ENCODE measurements around the gene ARHGEF33.

Gene ARHGEF33

GRCh38 chr2:38937548-38937947 is 47.9 kb downstream of the ARHGEF33 start:
- no peak overlapping the region for H3K4me3 ChIP-seq (ENCODE audit: low read depth, low read length)
- no peak for TF ChIP-seq CTCF (IDR thresholded peaks at IDR 0.05; ENCODE audit: control insufficient read depth, extremely low read depth, insufficient read depth)
- DNase-seq (ENCODE audit: low read depth) = no peak

DNA sequence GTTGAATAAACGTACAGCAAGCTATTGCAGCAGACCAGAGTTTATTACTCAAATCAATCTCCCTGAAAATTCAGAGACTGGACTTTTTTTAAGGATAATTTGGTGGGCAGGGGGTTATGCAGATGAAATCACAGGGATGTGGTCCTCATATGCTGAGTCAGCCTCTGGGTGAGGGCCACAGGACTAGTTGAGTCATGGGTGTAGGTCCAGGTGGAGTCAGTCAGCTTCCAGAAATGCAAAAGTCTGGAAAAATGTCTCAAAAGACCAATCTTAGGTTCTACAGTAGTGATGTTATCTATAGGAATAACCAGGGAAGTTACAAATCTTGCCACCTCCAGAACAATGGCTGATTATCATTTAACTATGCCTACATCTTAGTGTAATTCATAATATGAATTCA is 51.1 kb downstream of the ARHGEF33 start:
- TF ChIP-seq CTCF (IDR thresholded peaks at IDR 0.05; ENCODE audit: control insufficient read depth, extremely low read depth, insufficient read depth) = no peak
- DNase-seq (ENCODE audit: low read depth) = no peak
- H3K4me3 ChIP-seq (ENCODE audit: low read depth, low read length) = no peak overlapping the region

GRCh38 chr2:38943784-38944183 is 54.1 kb downstream of the ARHGEF33 start:
- TF ChIP-seq CTCF (IDR thresholded peaks at IDR 0.05; ENCODE audit: control insufficient read depth, extremely low read depth, insufficient read depth) = no peak
- no peak overlapping the region for H3K4me3 ChIP-seq (ENCODE audit: low read depth, low read length)
- no peak for DNase-seq (ENCODE audit: low read depth)

GRCh38 chr2:38945372-38945771 is 55.7 kb downstream of the ARHGEF33 start:
- no peak for TF ChIP-seq CTCF (IDR thresholded peaks at IDR 0.05; ENCODE audit: control insufficient read depth, extremely low read depth, insufficient read depth)
- no peak overlapping the region for H3K4me3 ChIP-seq (ENCODE audit: low read depth, low read length)
- no peak for DNase-seq (ENCODE audit: low read depth)

DNA sequence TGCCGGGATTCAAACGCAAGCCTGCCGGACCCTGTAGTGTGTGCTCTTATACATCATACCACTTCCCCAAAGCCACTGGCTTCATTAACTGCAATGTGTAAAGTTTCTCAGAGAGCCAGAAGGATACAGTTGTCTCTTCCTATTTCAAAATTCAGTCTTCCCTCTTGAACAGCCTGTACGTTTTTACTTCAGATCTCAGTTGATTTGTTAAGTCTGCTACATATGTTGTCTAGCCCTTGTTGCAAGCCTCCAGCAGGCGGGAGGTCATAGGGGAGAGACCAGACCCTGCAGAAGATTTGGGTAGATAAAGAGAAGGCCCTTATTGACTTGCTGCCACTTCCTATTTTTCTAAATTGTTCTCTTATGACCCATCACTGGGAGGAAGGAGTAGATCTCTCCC is 56.2 kb downstream of the ARHGEF33 start:
- no peak overlapping the region for H3K4me3 ChIP-seq (ENCODE audit: low read depth, low read length)
- no peak for TF ChIP-seq CTCF (IDR thresholded peaks at IDR 0.05; ENCODE audit: control insufficient read depth, extremely low read depth, insufficient read depth)
- DNase-seq (ENCODE audit: low read depth) = no peak

DNA sequence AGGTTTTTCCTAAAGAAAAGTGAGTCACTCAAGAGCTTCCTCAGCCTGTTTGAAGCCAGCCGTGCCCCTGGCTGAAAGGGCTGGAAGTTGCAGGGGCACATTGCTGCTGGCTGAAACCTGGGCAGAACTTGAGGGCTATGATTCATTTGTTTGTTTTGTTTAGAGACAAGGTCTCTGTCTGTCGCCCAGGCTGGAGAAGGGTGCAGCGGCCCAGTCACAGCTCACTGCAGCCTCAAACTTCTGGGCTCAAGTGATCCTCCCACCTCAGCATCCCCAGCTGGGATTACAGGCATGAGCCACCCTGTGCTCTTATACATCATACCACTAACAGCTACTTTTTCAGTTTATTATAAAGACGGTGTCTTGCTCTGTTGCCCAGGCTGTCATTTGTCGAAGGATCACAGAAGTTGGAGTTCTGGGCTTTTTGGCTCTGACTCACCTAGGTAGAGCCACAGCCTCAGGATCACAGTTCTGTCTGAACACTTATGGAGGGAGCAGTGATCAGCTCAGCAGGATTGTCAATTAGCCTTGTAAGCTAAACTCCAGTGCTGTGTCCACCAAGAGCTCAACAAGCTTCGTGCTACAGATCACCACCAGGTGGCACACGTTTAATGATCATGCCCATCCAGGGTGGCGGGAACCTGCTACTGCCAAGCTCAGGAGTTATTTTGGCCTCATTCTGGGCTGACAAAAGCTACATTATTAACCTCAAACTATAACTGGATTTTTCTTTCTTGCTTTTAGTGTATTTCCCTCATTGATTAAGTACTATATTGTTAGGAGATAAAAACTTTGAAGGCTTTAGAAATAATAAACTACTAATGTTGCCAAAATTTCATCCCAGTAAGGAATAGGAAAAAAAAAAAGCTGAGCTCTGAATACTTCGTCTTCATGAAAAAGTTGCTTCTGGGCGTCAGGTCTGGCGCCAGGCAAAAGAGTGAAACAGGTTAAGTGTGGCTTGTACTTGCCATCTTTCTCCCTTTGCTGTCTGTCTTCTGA is 57.9 kb downstream of the ARHGEF33 start:
- TF ChIP-seq CTCF (IDR thresholded peaks at IDR 0.05; ENCODE audit: control insufficient read depth, extremely low read depth, insufficient read depth) = peak; percentile 69
- DNase-seq (ENCODE audit: low read depth) = peak; percentile 31
- H3K4me3 ChIP-seq (ENCODE audit: low read depth, low read length) = no peak overlapping the region

Measured in LNCaP clone FGC (cell line).